ENCODE results near the gene ALK.

ALK gene

GRCh38 chr2:29517413-29517812 lies 404.0 kb downstream of the ALK start:
- H3K4me1 ChIP-seq (ENCODE audit: control insufficient read depth, insufficient read depth, low read length), result peaks cover 4% of the 10 kb centered on the region
- no peak overlapping the region for H3K4me3 ChIP-seq (ENCODE audit: low read depth, low read length)
- no peak overlapping the region for H3K9ac ChIP-seq (ENCODE audit: low read depth, low read length)
- no peaks in the 10 kb centered on the region for H3K27me3 ChIP-seq (ENCODE audit: control insufficient read depth, insufficient read depth, low read length)
- H3K36me3 ChIP-seq (ENCODE audit: control insufficient read depth, insufficient read depth, low read length), result no peaks in the 10 kb centered on the region
- no peaks in the 10 kb centered on the region for H3K9me3 ChIP-seq (ENCODE audit: control insufficient read depth, insufficient read depth, low read length)

- Histone ChIP-seq H3K9ac (ENCODE audit: low read depth, low read length) (no peak overlapping the region), H3K4me1 (ENCODE audit: control insufficient read depth, insufficient read depth, low read length) (no peaks in the 10 kb centered on the region), H3K27me3 (ENCODE audit: control insufficient read depth, insufficient read depth, low read length) (no peaks in the 10 kb centered on the region), H3K9me3 (ENCODE audit: control insufficient read depth, insufficient read depth, low read length) (no peaks in the 10 kb centered on the region), H3K36me3 (ENCODE audit: control insufficient read depth, insufficient read depth, low read length) (no peaks in the 10 kb centered on the region), H3K4me3 (ENCODE audit: low read depth, low read length) (no peak overlapping the region)
Observed at GRCh38 chr2:29516767-29517166, 404.6 kb downstream of the ALK start.

GRCh38 chr2:29509878-29510277 lies 411.5 kb downstream of the ALK start:
- H3K4me3 ChIP-seq (ENCODE audit: low read depth, low read length), result no peak overlapping the region
- no peaks in the 10 kb centered on the region for H3K36me3 ChIP-seq (ENCODE audit: control insufficient read depth, insufficient read depth, low read length)
- no peaks in the 10 kb centered on the region for H3K4me1 ChIP-seq (ENCODE audit: control insufficient read depth, insufficient read depth, low read length)
- H3K27me3 ChIP-seq (ENCODE audit: control insufficient read depth, insufficient read depth, low read length), result no peaks in the 10 kb centered on the region
- H3K9me3 ChIP-seq (ENCODE audit: control insufficient read depth, insufficient read depth, low read length), result no peaks in the 10 kb centered on the region
- no peak overlapping the region for H3K9ac ChIP-seq (ENCODE audit: low read depth, low read length)

GRCh38 chr2:29509397-29509796 lies 412.0 kb downstream of the ALK start:
- Histone ChIP-seq H3K4me1 (ENCODE audit: control insufficient read depth, insufficient read depth, low read length) (no peaks in the 10 kb centered on the region), H3K27me3 (ENCODE audit: control insufficient read depth, insufficient read depth, low read length) (no peaks in the 10 kb centered on the region), H3K4me3 (ENCODE audit: low read depth, low read length) (no peak overlapping the region), H3K9ac (ENCODE audit: low read depth, low read length) (no peak overlapping the region), H3K9me3 (ENCODE audit: control insufficient read depth, insufficient read depth, low read length) (no peaks in the 10 kb centered on the region), H3K36me3 (ENCODE audit: control insufficient read depth, insufficient read depth, low read length) (no peaks in the 10 kb centered on the region)

- Histone ChIP-seq H3K4me1 (ENCODE audit: control insufficient read depth, insufficient read depth, low read length) (no peaks in the 10 kb centered on the region), H3K9ac (ENCODE audit: low read depth, low read length) (no peak overlapping the region), H3K9me3 (ENCODE audit: control insufficient read depth, insufficient read depth, low read length) (no peaks in the 10 kb centered on the region), H3K36me3 (ENCODE audit: control insufficient read depth, insufficient read depth, low read length) (no peaks in the 10 kb centered on the region), H3K27me3 (ENCODE audit: control insufficient read depth, insufficient read depth, low read length) (no peaks in the 10 kb centered on the region), H3K4me3 (ENCODE audit: low read depth, low read length) (no peak overlapping the region)
Observed at GRCh38 chr2:29504746-29505145, 416.6 kb downstream of the ALK start.

GRCh38 chr2:29502460-29502911 lies 418.9 kb downstream of the ALK start:
- H3K36me3 ChIP-seq (ENCODE audit: control insufficient read depth, insufficient read depth, low read length), result no peaks in the 10 kb centered on the region
- no peaks in the 10 kb centered on the region for H3K9me3 ChIP-seq (ENCODE audit: control insufficient read depth, insufficient read depth, low read length)
- no peaks in the 10 kb centered on the region for H3K27me3 ChIP-seq (ENCODE audit: control insufficient read depth, insufficient read depth, low read length)
- no peaks in the 10 kb centered on the region for H3K4me1 ChIP-seq (ENCODE audit: control insufficient read depth, insufficient read depth, low read length)
- H3K9ac ChIP-seq (ENCODE audit: low read depth, low read length), result no peak overlapping the region
- H3K4me3 ChIP-seq (ENCODE audit: low read depth, low read length), result no peak overlapping the region

GRCh38 chr2:29497375-29497774 lies 424.0 kb downstream of the ALK start:
- no peaks in the 10 kb centered on the region for H3K27me3 ChIP-seq (ENCODE audit: control insufficient read depth, insufficient read depth, low read length)

GRCh38 chr2:29496198-29496597 lies 425.2 kb downstream of the ALK start:
- Histone ChIP-seq H3K9me3 (ENCODE audit: control insufficient read depth, insufficient read depth, low read length) (no peaks in the 10 kb centered on the region), H3K27me3 (ENCODE audit: control insufficient read depth, insufficient read depth, low read length) (no peaks in the 10 kb centered on the region), H3K4me3 (ENCODE audit: low read depth, low read length) (no peak overlapping the region), H3K9ac (ENCODE audit: low read depth, low read length) (no peak overlapping the region), H3K36me3 (ENCODE audit: control insufficient read depth, insufficient read depth, low read length) (no peaks in the 10 kb centered on the region), H3K4me1 (ENCODE audit: control insufficient read depth, insufficient read depth, low read length) (no peaks in the 10 kb centered on the region)

More at GRCh38 chr2:29497375-29497774, 424.0 kb downstream of the ALK start:
- Histone ChIP-seq H3K9me3 (ENCODE audit: control insufficient read depth, insufficient read depth, low read length) (no peaks in the 10 kb centered on the region), H3K4me3 (ENCODE audit: low read depth, low read length) (no peak overlapping the region), H3K36me3 (ENCODE audit: control insufficient read depth, insufficient read depth, low read length) (no peaks in the 10 kb centered on the region), H3K4me1 (ENCODE audit: control insufficient read depth, insufficient read depth, low read length) (no peaks in the 10 kb centered on the region), H3K9ac (ENCODE audit: low read depth, low read length) (no peak overlapping the region)

- no peaks in the 10 kb centered on the region for H3K9me3 ChIP-seq (ENCODE audit: control insufficient read depth, insufficient read depth, low read length)
- no peaks in the 10 kb centered on the region for H3K27me3 ChIP-seq (ENCODE audit: control insufficient read depth, insufficient read depth, low read length)
- no peaks in the 10 kb centered on the region for H3K36me3 ChIP-seq (ENCODE audit: control insufficient read depth, insufficient read depth, low read length)
- no peak overlapping the region for H3K9ac ChIP-seq (ENCODE audit: low read depth, low read length)
- H3K4me1 ChIP-seq (ENCODE audit: control insufficient read depth, insufficient read depth, low read length), result no peaks in the 10 kb centered on the region
- H3K4me3 ChIP-seq (ENCODE audit: low read depth, low read length), result no peak overlapping the region
Observed at GRCh38 chr2:29495536-29496060, 425.8 kb downstream of the ALK start.

- no peaks in the 10 kb centered on the region for H3K27me3 ChIP-seq (ENCODE audit: control insufficient read depth, insufficient read depth, low read length)
- H3K9me3 ChIP-seq (ENCODE audit: control insufficient read depth, insufficient read depth, low read length), result no peaks in the 10 kb centered on the region
- no peaks in the 10 kb centered on the region for H3K4me1 ChIP-seq (ENCODE audit: control insufficient read depth, insufficient read depth, low read length)
- no peak overlapping the region for H3K9ac ChIP-seq (ENCODE audit: low read depth, low read length)
- no peak overlapping the region for H3K4me3 ChIP-seq (ENCODE audit: low read depth, low read length)
- H3K36me3 ChIP-seq (ENCODE audit: control insufficient read depth, insufficient read depth, low read length), result no peaks in the 10 kb centered on the region
Observed at GRCh38 chr2:29495068-29495467, 426.3 kb downstream of the ALK start.

GRCh38 chr2:29492701-29493100 lies 428.7 kb downstream of the ALK start:
- H3K36me3 ChIP-seq (ENCODE audit: control insufficient read depth, insufficient read depth, low read length), result no peaks in the 10 kb centered on the region
- H3K4me3 ChIP-seq (ENCODE audit: low read depth, low read length), result no peak overlapping the region
- H3K9me3 ChIP-seq (ENCODE audit: control insufficient read depth, insufficient read depth, low read length), result no peaks in the 10 kb centered on the region
- H3K9ac ChIP-seq (ENCODE audit: low read depth, low read length), result no peak overlapping the region
- H3K27me3 ChIP-seq (ENCODE audit: control insufficient read depth, insufficient read depth, low read length), result no peaks in the 10 kb centered on the region
- no peaks in the 10 kb centered on the region for H3K4me1 ChIP-seq (ENCODE audit: control insufficient read depth, insufficient read depth, low read length)

GRCh38 chr2:29490045-29490444 lies 431.3 kb downstream of the ALK start:
- no peaks in the 10 kb centered on the region for H3K9me3 ChIP-seq (ENCODE audit: control insufficient read depth, insufficient read depth, low read length)
- H3K9ac ChIP-seq (ENCODE audit: low read depth, low read length), result no peak overlapping the region
- H3K4me1 ChIP-seq (ENCODE audit: control insufficient read depth, insufficient read depth, low read length), result no peaks in the 10 kb centered on the region
- H3K4me3 ChIP-seq (ENCODE audit: low read depth, low read length), result no peak overlapping the region
- H3K36me3 ChIP-seq (ENCODE audit: control insufficient read depth, insufficient read depth, low read length), result no peaks in the 10 kb centered on the region
- H3K27me3 ChIP-seq (ENCODE audit: control insufficient read depth, insufficient read depth, low read length), result no peaks in the 10 kb centered on the region

Measured in iPS-15b (cell line).